Activated CD4-positive, alpha-beta T cell treated with anti-CD3 and anti-CD28 coated beads, Interleukin-2, amount 50 U/mL, for 16 hours (primary cell): ENCODE data around the gene AMPH.
A peak's percentile ranks its signal among the peaks of the same experiment; 100 is the strongest.
"Not testable (repeated sequence)": the region's sequence is repeated elsewhere in the genome, so short reads cannot be mapped to it uniquely, and the experiment has no call there.

Experiments used
- DNase-seq: peaks from one replicate; pipeline ENCODE4 v3.0.0-alpha.2; 2020

The AMPH gene

GRCh38 chr7:38349126-38349795 is 281.9 kb downstream of the AMPH start:
- not testable (repeated sequence) for DNase-seq

GRCh38 chr7:38345299-38346172 is 285.6 kb downstream of the AMPH start:
- peak; percentile 77 for DNase-seq

GRCh38 chr7:38344741-38345140 is 286.4 kb downstream of the AMPH start:
- not testable (repeated sequence) for DNase-seq

GRCh38 chr7:38342135-38342534 is 289.0 kb downstream of the AMPH start:
- DNase-seq: not testable (repeated sequence)

DNA sequence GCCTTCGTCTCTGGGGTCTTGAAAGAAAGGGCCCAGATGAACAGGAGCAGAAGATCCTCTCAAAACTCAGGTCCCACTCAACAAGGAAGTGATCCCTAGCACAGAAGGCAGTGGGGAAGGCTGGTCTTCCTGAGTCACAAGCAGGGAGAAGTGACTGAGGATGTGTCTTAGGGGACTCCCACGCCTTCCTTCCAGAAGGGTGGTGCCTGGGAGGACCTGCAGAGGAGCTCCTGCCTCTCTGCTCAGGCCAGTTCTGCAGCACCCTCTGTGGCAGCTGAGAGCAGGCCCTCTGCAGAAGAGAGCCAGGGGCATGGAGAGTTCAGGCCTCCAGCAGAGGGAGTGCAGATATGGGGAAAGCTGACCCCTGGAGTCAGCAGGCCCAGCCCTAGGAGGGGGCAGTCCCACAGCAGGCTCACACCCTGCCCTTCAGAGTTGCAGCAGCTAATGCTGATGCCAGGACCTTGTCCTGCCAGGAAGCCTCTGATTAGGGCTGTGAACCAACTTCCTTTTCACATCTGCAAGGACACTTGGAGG is 289.9 kb downstream of the AMPH start:
- not testable (repeated sequence) for DNase-seq

GRCh38 chr7:38339953-38340819 is 291.0 kb downstream of the AMPH start:
- no peak for DNase-seq

DNA sequence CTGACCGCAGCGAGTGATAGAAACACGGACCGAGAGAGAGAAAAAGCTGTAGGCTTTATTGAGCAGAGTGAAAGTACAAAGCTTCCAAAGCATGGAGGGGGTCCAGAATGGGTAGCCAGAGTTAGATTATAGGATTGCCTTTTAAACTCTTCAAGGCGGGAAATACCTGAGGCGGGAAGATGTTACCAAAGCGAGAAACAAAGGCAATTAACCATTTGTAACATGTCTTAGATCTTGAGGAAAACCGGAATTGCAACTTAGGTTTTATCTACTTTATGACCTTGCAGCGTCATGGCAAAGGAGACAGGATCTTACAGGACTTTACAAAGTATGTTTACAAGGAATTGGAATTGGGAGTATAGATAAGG is 295.0 kb downstream of the AMPH start:
- not testable (repeated sequence) for DNase-seq

DNA sequence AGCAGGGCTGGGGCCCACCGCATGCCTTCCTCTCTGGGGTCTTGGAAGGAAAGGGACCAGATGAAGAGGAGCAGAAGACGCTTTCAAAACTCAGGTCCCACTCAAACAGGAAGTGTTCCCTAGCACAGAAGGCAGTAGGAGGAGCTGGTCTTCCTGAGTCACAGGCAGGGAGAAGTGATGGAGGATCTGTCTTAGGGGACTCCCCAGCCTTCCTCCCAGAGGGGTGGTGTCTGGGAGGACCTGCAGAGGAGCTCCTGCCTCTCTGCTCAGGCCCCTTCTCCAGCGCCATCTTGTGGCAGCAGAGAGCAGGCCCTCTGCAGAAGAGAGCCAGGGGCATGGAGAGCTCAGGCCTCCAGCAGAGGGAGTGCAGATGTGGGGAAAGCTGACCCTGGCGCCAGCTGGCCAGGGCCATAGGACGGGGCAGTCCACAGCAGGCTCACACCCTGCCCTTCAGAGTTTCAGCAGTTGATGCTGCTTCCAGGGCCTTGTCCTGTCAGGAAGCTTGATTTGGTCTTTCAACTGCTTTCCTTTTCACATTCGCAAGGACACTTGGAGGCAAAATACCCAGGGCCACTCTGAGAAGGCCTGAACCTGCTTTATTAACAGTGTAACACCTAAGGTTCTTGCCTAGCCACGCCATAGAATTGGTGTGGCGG is 295.6 kb downstream of the AMPH start:
- peak; percentile 89 for DNase-seq

- no peak for DNase-seq
These were observed 296.1 kb downstream of the AMPH start for GRCh38 chr7:38335128-38335491.

- no peak for DNase-seq
These were observed 297.0 kb downstream of the AMPH start for GRCh38 chr7:38334163-38334562.
